SK-N-MC (cell line): ENCODE results near the gene PSTPIP1.

Source experiments
- EZH2 ChIP-seq: fragments of 200-600 bp; sonication (generic); IDR thresholded peaks from one replicate; pipeline ENCODE4 v1.6.1; 2017; ENCODE audit warnings: antibody characterized with exemption
- FOXP2 ChIP-seq: optimal IDR thresholded peaks from 2 replicates; pipeline ENCODE3; 2011; ENCODE audit warnings: mild to moderate bottlenecking, moderate library complexity; ENCODE audit not compliant: insufficient read depth; ENCODE audit errors: extremely low read length, control extremely low read depth
- POLR2AphosphoS5 ChIP-seq: IDR thresholded peaks from 2 replicates; pipeline ENCODE4 v1.6.1; 2012; ENCODE audit warnings: mild to moderate bottlenecking, low read depth, low read length, borderline replicate concordance

DNA sequence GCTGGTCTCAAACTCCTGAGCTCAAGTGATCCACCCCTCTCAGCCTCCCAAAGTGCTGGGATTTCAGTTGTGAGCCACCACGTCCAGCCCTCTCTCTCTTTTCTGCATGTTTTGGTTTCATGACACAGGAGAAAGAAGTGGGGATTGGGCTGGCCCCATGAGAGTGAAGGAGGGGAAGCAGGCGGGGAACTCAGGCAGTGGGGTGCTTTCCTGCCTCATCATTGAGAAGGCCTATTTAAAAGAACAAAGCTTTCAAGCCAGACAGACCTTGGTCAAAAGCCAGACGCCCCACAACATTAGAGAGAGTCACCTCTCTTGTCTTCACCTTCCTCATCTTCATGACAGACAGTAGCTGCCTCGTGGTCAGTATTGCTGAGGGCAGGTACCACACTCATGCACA is 15.9 kb downstream of the PSTPIP1 start:
- TF ChIP-seq POLR2AphosphoS5 (no peak), EZH2 (no peak), FOXP2 (no peak)
